Psoas muscle (tissue), 8 donors: ENCODE results near the gene PRPF39. TPM values are rescaled to one million over a fixed set of nuclear protein-coding genes. Genes with fewer than 3 reads are reported as not detected.

Experiments
- ATAC-seq, 4 donors: fragments of 200-7000 bp; cut with Tn5 transposase; one replicate each; pipeline ENCODE4 v1.9.1; 2020; ENCODE audit warnings: moderate library complexity in 3 of 4, mild to moderate bottlenecking in 2 of 4
- DNase-seq, 2 donors: peaks; one replicate each; pipeline ENCODE4 v3.0.0-alpha.2; 2020
- H3K27ac ChIP-seq: fragments of 200-600 bp; one replicate; pipeline ENCODE4 v1.8.0; 2022
- H3K27me3 ChIP-seq, 3 donors: fragments of 200-600 bp in 1 of 3; one replicate each; pipeline versions ENCODE4 v1.6.1 to v1.8.0; 2013 to 2022; ENCODE audit warnings: low read length in 2 of 3, mild to moderate bottlenecking in 2 of 3, moderate library complexity in 1 of 3; ENCODE audit not compliant: insufficient read depth in 3 of 3
- H3K36me3 ChIP-seq, 2 donors: fragments of 200-600 bp in 1 of 2; one replicate each; pipeline versions ENCODE4 v1.6.1 to v1.8.0; 2013 to 2022; ENCODE audit warnings: low read depth in 1 of 2, mild to moderate bottlenecking in 1 of 2, moderate library complexity in 1 of 2; ENCODE audit not compliant: insufficient read depth in 1 of 2
- H3K4me1 ChIP-seq: fragments of 200-600 bp; one replicate; pipeline ENCODE4 v1.8.0; 2022
- H3K4me3 ChIP-seq: fragments of 200-600 bp; one replicate; pipeline ENCODE4 v1.8.0; 2022; ENCODE audit warnings: mild to moderate bottlenecking
- H3K9me3 ChIP-seq: fragments of 200-600 bp; one replicate; pipeline ENCODE4 v1.8.0; 2022
- CTCF ChIP-seq: fragments of 200-600 bp; IDR thresholded peaks from one replicate; pipeline ENCODE4 v1.8.0; 2022; ENCODE audit warnings: antibody characterized with exemption
- WGBS, 3 donors: extraction: QIAGEN DNeasy Blood & Tissue Kit; methylation state at CpG; one replicate each; pipeline versions ENCODE4 v1.1.6 to v1.1.7; 2013; 5-methylcytosine and 5-hydroxymethylcytosine counted together
- intact Hi-C, 2 donors: fragments of 100-400 bp; cut with DNase I; formaldehyde crosslinking; loops; one replicate each; pipeline versions ENCODE4 v1.11.0 to v1.14.2; 2022
- polyA plus RNA-seq, 3 donors: library from polyadenylated mRNA; stranded (reverse); fragments of 200-250 nt; gene quantifications; one replicate each; pipeline ENCODE4 v1.2.3, GENCODE V29; 2013
- total RNA-seq, 4 donors: library from RNA; stranded (reverse); fragmentation: NEBNext Ultra II Directional in 2 of 4; extraction: Animal tissue kit (Norgen Biotek cat#: 25700) in 2 of 4; gene quantifications; one replicate each; pipeline versions ENCODE4 v1.2.1 to v1.2.4, GENCODE V29; 2021 to 2023
- donor health status: healthy with polysubstance abuse.
- donor health status: DM: no; HTN: no; CAD: no; lungs with moderate emphysema.
- donor health status: Bipolar disorder and iron deficiency.
- donor health status: healthy.
- donor health status: DM: yes; HTN: yes; CAD: no.
- donor health status: DM: no; HTN: no; CAD: no.
- donor health status: DM: no; HTN: no; CAD: no.
- donor health status: DM: yes; HTN: yes; CAD: no.

Gene PRPF39
- total and polyA plus RNA-seq, 7 donors = 10.1 to 32.4 (median 18.2) TPM

GRCh38 chr14:45083617-45083975, 320 bp upstream of the PRPF39 start:
- WGBS, 3 donors = 1% methylated on average over 10 of the region's 10 CpGs
- DNase-seq (no peak), ATAC-seq (no peak)
- H3K36me3 ChIP-seq = no peaks in the 10 kb centered on the region
- no peak for TF ChIP-seq CTCF
- no peaks in the 10 kb centered on the region for H3K9me3 ChIP-seq
- intact Hi-C loops = loop anchor here (5.0 to 10.0 kb wide), 2 partner anchors 119 to 121 kb away; partner anchors contain the start of genes KLHL28 (in 2 of the 2) and TOGARAM1 (in 2 of the 2)
- H3K27me3 ChIP-seq = no peaks in the 10 kb centered on the region
- peaks cover 19% of the 10 kb centered on the region for H3K4me1 ChIP-seq
- H3K27ac ChIP-seq = peak overlapping the region; percentile 89
- peak overlapping the region; percentile 88 for H3K4me3 ChIP-seq

- H3K4me1 ChIP-seq = peaks cover 31% of the 10 kb centered on the region
- intact Hi-C loops = loop anchor here (5.0 to 10.0 kb wide), 3 partner anchors 47 to 123 kb away; partner anchors contain the start of genes KLHL28 (in 2 of the 2), TOGARAM1 (in 2 of the 2) and FKBP3 (in 1 of the 2)
- H3K36me3 ChIP-seq = no peaks in the 10 kb centered on the region
- H3K27ac ChIP-seq = peak overlapping the region; percentile 89
- H3K4me3 ChIP-seq = peak overlapping the region; percentile 88
- no peaks in the 10 kb centered on the region for H3K27me3 ChIP-seq
- no peak for DNase-seq
- no peak for TF ChIP-seq CTCF
- 2 to 4% (median 3%) methylated on average over 4 of the region's 4 CpGs for WGBS, 3 donors
- peak in 2 of 4 donors; percentile 10 to 47 for ATAC-seq
- no peaks in the 10 kb centered on the region for H3K9me3 ChIP-seq
Observed at GRCh38 chr14:45084946-45085346, 1.0 kb downstream of the PRPF39 start.

DNA sequence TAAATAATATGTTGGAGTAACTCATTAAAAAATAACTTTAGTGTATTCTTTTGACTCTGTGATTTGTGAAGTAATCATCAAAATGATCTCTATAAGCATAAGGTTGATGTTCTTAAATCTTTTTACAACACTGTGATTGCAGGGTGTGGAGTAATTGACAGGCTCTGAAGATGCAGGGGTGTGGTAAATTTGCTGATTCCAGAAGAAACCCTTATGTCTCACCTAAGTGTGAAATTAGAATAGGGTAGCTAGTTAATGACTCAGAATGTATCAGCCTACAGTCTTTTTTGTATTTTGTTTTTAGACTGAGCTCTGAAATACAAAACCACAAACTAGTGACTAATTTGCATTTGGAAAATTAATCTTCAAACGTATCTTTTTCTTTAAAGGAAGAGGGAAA, 5.9 kb downstream of the PRPF39 start:
- peaks cover 39% of the 10 kb centered on the region for H3K4me1 ChIP-seq
- H3K27me3 ChIP-seq = no peaks in the 10 kb centered on the region
- H3K36me3 ChIP-seq = peaks cover 0 to under 1% of the 10 kb centered on the region in 2 donors
- DNase-seq (no peak), ATAC-seq (peak in 2 of 4 donors; percentile 43 to 66)
- H3K27ac ChIP-seq = no peak overlapping the region
- H3K4me3 ChIP-seq = no peak overlapping the region
- H3K9me3 ChIP-seq = no peaks in the 10 kb centered on the region
- intact Hi-C loops = loop anchor here (5.0 to 10.0 kb wide), 2 partner anchors 42 to 125 kb away; partner anchors contain the start of genes FKBP3 (in 1 of the 2), KLHL28 (in 1 of the 2) and TOGARAM1 (in 1 of the 2)
- no peak for TF ChIP-seq CTCF
- 24 to 64% (median 32%) methylated on average over 1 of the region's 1 CpG for WGBS, 3 donors

GRCh38 chr14:45091710-45092109, 7.8 kb downstream of the PRPF39 start:
- DNase-seq = no peak
- Histone ChIP-seq H3K4me3 (no peak overlapping the region), H3K36me3 (peaks cover 0 to 20% of the 10 kb centered on the region in 2 donors), H3K27ac (no peak overlapping the region), H3K4me1 (peaks cover 25% of the 10 kb centered on the region), H3K27me3 (no peaks in the 10 kb centered on the region), H3K9me3 (no peaks in the 10 kb centered on the region)
- WGBS, 3 donors = 82 to 86% (median 83%) methylated on average over 2 of the region's 2 CpGs
- ATAC-seq = no peak
- no peak for TF ChIP-seq CTCF
- intact Hi-C loops = no loop called here

- no peak overlapping the region for H3K4me3 ChIP-seq
- H3K27me3 ChIP-seq = no peaks in the 10 kb centered on the region
- peaks cover 0 to 46% of the 10 kb centered on the region in 2 donors for H3K36me3 ChIP-seq
- TF ChIP-seq CTCF = no peak
- ATAC-seq (no peak), DNase-seq (no peak)
- H3K27ac ChIP-seq = no peak overlapping the region
- intact Hi-C loops = no loop called here
- WGBS, 3 donors = 89 to 94% (median 94%) methylated on average over 2 of the region's 2 CpGs
- peaks cover 19% of the 10 kb centered on the region for H3K4me1 ChIP-seq
- H3K9me3 ChIP-seq = no peaks in the 10 kb centered on the region
Observed at GRCh38 chr14:45094275-45094674, 10.4 kb downstream of the PRPF39 start.
